NCI-H1417 (cell line): ENCODE results near the gene RBM22.

Experiments used
- DNase-seq, 3 experiments: peaks; one replicate each; lab custom pipeline; 2025; lab: John Stamatoyannopoulos, UW

Gene RBM22

DNA sequence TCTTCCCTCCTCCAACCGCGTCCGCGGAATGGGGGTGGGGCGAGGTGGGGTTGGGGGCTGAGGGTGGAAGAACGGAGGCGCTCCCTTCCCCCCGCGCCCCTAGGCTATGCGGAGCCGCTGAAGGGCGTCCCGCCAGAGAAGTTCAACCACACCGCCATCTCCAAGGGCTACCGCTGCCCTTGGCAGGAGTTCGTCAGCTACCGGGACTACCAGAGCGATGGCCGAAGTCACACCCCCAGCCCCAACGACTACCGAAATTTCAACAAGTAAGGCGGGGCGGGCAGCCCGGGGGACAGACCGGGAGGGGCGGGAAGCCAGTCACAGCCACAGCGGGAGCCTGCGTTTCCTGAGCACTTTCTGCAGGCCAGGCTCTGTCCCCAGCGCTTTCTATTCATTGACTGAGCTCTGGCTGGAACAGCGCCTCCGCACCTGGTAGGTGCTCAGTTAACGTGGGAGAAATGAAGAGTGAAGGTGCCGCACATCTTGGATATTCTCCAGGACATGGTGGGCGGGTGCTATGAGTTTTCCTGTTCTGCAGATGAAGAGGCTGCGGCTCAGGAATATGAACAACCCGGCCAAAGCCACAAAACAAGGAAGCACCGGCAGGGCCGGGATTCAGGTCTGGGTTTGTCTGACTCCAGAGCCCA lies 28.5 kb downstream of the RBM22 start:
- DNase-seq = no peak

DNA sequence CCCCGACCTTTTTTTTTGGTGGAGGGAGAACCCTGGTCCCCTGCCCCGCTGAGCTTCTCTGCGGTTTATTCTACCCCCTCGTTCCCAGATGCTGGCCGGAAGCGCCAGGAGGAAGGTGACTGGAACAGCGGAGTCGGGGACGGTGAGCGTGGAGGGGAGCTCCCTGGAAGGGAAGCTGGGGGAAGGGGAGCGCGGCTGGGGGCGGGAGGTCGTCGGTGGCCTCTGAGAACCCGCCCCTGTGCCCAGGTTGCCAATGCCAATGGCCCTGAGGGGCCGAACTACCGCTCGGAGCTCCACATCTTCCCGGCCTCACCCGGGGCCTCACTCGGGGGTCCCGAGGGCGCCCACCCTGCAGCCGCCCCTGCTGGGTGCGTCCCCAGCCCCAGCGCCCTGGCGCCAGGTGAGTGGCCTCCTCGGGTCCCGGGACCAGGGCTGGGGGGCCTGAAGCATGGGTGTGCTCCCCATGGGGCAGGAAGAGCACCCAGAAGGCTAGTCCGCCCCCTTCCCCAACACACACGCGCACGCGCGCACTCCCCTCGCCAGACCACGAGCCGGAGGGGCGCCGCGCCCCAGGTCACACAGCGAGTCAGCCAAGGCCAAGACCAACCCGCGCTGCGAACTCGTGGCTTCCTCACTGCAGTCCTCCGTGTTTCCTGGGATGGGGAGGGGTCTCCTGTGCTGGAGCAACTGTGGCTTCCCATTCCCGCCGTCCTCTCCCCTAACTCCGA lies 29.2 kb downstream of the RBM22 start:
- no peak for DNase-seq

DNA sequence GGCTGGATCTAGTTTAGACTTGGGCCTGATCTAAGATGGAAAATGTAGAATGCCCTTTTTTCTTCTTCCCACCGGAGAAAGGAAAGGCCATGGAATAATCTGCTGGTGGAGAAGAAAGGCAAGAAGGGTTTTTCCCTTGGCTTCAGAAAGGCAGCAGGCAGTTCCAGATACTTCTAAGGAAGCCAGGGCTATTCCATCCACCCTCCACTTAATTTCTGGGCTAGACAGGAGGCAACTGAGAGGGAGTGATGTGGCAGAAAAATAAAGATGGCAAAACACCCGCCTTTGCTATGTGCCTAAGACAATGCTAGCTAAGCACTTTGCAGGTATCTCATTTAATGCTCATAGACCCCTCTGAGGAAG lies 29.9 kb downstream of the RBM22 start:
- no peak for DNase-seq

DNA sequence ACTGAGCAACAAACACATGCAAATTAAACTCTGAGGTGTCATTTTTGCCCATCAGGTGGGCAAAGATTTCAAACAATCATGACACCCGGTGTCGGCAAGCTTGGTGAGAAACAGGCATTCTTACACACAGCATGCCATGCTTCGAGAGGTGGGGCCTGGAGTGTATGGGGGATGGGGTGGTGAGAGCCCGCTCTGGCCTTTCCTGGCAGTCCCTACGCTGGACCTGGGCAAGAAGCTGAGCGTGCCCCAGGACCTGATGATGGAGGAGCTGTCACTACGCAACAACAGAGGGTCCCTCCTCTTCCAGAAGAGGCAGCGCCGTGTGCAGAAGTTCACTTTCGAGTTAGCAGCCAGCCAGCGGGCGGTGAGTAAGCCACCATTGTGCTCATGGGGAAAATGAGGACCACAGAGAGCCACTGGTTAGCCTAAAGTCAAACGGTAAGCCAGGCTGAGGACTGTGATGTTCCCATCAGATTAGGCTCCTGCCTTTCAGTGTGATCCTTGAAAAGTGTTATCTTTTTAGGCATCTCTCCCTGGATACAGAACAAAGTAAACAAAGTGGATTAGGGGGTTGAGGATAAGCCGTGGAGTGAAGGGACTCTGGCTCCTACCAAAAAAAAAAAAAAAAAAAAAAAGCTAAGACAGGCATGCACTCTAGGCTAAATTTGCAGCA lies 30.5 kb downstream of the RBM22 start:
- DNase-seq = no peak

DNA sequence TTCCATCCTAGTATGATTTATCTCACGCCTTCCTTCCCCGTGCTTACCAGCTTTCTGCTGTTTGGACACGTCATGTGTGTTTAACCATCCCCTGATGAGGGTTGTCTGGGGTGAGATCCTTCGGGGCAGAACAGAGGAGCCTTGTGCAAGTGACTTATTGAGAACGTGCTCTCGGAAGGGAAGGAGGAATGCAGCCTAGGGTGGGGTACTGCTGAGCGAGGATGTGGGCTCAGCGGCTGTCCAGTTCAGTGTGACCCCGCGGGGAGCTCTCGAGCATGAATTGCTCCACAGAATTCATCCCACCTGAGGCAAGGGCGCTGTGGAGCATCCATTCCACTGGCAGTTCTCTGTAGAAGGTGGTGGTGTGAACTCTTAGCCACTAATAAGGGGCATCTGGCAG lies 35.8 kb downstream of the RBM22 start:
- no peak for DNase-seq

DNA sequence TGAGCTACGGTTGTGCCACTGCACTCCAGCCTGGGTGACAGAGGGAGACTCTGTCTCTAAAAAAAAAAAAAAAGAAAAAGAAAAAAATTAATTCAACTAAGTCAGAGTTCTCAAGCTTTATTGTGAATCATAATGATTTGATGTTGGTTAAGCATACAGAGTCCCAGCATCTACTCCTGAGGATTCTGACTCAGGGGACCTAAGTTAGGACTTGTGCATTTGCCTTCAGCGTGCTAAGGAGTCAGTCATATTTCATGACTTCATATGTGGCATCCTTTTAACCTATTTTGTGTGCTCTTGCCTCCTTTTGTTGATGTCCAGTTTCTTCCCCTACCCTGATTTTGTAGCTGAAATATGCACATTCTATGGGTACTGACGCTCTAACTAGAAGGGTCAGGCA lies 36.9 kb downstream of the RBM22 start:
- no peak for DNase-seq

DNA sequence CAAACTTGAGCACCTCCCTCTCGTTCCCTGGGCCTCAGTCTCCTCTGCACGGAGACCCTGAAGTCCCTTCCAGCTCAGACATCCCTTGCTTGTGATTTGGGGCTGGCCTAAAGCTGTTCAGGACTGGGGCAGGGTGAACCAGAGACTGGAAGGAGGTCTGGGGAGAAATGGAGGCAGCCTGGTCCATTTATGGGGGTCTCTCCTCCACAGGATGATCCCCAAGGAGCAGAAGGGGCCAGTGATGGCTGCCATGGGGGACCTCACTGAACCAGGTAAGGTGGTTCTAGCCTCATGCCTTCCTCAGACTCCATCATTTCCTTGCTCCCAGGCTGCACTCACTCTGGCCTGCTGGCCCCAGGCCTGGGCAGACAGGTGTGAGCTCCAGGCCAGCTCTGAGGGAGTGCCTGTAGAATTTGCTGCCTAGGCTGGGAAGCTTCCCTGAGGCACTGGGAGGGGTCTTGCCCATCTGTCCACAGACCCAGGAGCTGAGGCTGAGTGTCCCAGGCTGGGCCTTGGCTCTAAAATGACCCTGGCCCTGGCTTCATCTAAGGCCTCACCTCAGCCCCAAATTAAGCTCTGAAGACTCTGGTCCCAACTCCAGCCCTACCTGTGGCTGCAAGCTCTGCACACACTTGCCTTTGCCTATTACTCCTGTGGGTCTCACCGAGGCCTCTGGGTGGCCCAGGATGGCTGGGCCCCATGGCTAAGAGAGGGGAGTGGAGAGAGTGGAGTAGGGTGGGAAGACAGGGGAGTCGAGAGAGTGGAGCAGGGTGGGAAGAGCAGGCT lies 37.9 kb downstream of the RBM22 start:
- no peak for DNase-seq

DNA sequence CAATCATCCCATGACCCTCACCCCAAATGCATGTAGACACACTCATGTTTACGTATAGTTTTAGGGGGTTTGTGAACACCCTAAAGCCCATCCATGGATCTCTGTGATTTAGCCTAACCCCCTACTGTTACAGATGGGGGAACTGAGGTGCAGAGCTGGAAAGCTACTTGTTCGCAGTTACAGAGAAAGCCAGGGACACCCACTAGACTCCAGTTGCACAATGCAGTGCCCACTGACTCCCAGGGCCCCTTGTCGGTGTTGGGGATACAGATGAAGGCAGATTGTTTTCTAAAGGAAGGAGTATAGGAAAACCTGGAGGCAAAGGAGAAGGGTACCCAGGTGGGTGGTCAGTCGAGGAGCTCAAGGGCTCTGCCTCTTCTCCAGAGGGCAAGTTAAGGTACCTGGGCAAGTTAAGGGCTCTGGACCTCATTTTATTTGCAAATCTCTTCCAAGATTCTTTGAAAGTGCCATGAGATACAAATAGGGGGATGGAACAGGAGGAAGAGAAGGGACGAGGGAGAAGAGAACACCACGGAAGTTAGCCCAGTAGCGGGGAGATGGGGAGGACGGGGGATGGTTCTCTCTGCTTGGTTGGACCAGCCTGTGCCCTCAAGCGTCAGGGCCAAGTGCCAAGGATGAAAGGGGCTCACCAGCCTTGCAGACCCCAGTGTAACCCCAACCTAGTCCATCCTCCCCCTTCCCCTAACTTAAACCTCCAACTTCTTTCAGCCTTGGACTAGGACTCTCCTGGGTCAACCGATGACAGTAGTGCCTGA lies 38.9 kb downstream of the RBM22 start:
- no peak for DNase-seq

DNA sequence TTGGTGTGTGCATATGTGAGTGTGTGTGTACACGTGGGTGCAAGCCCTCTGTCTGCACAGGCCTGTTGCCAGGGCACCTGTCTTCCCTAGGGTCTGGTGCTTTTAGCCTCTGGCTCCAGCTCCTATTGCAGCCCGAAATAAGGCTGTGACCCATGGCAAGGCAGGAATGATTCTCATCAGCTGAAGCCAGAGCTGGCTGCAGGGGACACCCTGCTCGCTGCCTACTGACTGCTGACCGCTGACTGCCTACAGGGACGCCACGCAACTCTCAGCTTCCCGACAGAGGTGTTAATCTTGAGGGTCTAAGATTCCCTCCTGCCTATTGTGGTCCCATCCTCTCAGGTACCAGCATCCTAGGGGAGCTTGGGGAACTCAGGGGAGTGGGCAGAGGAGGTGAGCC lies 39.8 kb downstream of the RBM22 start, which contains the start of gene MYOZ3:
MYOZ3 (plus strand) TSS at position 166 of the 400 bp plus-strand sequence. CDS start 1,691 bp downstream, outside the sequence.
- no peak for DNase-seq

DNA sequence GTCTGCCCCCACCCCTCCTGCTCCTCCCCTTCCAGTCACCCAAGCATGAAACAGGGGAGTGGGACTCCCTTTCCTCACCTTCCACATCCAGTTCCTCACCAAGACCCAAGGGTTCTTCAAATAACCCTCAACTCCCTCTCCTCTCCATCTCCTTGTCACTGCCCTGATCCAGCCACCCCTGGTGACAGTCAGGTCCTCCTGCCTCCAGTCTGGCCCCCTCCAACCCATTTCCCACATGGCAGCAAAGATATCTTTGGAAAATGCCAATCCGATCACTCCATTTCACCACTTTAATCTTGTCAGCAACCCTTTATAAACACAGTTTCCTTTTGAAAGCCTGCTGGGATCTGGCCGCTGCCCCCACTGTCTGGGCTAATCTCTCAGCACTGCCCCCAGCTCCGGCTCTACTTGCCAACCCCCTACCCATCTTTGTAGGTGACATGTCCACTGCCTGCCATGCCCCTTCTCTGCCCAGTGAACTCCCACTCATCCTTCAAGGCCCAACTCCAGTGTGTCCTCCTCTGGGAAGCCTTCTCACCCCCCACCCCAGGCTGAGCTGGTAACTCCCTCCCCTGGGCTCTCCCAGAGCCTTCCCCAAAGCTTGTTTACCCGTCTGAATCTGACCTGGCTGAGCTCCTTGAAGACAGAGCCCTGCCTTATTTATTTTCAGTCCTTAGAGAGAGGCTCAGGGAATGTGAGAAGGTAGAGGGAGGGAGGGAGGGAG lies 40.6 kb downstream of the RBM22 start:
- DNase-seq = no peak

DNA sequence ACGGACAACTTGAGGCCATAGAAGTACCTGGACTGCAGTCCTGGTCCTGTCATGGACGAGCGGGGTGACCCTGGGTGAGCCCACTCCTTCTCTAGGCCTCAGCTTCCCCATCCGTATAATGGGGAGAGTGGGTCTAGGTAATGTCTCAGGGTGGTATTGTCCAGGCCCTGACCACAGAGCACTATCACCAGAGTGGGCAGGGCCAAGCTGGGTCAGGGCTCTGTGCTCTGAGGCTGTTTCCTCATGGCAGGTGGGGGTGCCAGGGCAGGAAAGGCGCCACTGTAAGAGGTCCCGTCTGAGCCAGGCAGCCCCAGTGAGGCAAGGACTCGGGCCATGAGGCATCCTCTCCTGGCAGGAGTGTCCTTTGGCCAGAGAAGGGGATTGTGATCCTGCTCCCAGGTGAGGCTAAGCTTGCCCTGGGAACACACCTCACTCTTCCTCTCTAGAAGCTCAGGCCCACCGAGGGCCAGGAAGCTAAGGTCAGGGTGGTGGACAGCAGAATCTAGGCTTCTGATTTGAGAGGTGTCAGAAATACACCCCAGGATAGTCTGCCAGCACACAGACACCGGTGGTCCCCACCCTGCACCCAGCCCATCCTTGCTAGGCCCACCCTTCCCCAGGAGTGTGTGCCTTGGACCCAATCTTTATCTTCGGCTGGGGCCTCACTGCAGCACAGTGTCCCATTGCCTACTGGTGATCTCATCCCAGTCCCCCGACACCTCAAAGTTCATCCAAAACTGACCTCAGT lies 41.3 kb downstream of the RBM22 start:
- no peak for DNase-seq

DNA sequence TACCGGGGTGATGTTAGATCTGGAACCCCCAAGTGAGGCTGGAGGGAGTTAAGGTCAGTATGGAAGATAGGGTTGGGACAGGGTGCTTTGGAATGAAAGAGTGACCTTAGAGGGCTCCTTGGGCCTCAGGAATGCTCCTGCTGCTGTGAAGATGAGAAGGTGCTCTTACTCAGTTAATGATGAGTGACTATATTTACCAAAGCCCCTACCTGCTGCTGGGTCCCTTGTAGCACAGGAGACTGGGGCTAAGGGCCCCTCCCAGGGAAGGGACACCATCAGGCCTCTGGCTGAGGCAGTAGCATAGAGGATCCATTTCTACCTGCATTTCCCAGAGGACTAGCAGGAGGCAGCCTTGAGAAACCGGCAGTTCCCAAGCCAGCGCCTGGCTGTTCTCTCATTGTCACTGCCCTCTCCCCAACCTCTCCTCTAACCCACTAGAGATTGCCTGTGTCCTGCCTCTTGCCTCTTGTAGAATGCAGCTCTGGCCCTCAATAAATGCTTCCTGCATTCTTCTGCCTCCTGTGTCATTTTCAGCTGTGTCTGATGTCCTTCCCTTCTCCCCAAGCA lies 42.1 kb downstream of the RBM22 start:
- no peak for DNase-seq

DNA sequence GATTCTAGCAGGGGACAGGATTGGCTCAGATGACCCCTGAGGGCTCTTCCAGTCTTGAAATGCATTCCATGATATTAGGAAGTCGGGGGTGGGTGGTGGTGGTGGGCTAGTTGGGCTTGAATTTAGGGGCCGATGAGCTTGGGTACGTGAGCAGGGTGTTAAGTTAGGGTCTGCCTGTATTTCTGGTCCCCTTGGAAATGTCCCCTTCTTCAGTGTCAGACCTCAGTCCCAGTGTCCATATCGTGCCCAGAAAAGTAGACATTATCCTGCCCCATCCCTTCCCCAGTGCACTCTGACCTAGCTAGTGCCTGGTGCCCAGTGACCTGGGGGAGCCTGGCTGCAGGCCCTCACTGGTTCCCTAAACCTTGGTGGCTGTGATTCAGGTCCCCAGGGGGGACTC lies 42.7 kb downstream of the RBM22 start:
- no peak for DNase-seq

DNA sequence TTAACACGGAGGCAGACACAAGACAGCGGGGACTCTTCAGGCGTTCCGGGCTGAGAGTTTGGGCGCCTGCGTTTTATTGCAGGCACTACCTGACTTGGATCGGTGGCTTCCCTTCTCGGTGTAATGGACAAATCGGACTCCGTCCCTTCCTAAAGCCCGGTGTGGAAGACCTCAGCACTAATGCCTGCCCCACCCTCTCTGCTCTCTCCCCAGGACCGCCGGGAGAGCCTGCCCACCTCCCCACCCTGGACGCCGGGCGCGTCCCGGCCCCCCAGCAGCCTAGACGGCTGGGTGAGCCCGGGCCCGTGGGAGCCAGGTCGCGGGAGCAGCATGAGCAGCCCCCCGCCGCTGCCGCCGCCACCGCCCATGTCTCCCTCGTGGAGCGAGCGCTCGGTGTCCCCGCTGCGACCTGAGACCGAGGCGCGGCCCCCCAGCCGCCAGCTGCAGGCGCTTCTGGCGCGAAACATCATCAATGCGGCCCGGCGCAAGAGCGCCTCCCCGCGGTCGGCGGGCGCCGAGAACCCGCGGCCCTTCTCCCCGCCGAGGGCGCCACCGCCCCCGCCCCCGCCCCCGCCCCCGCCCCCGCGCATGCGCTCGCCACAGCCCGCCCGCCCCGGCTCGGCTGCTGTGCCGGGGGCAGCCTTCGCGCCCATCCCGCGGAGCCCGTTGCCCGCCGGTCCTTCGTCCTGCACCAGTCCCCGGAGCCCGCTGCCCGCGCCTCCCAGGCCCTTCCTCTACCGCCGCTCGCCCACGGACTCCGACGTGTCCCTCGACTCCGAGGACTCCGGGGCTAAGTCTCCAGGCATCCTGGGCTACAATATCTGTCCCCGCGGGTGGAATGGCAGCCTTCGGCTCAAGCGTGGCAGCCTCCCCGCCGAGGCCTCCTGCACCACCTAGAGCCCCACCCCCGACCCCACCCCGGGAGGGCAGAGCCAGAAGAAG lies 44.4 kb downstream of the RBM22 start:
- peak; percentile 76 to 78 (median 77) for DNase-seq

DNA sequence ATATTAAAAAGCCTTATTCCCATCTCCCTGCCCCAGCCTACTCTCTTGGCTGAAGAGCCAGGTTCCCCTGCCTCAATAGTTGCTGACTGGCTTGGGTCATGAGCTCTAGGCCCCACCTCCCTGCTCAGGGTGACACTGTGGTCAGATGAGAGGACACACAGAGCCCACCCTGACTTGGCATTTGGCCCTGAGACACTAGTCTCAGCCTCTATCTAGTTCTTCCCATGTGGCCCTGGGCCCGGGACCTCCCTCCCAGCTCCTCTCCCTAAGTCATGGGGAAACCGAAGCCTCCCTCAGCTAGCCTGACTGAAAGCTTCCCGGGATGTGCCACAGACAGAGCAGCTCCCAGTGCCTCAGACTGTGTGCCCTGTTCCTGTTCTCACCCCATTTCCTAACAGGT lies 45.6 kb downstream of the RBM22 start:
- DNase-seq = no peak

DNA sequence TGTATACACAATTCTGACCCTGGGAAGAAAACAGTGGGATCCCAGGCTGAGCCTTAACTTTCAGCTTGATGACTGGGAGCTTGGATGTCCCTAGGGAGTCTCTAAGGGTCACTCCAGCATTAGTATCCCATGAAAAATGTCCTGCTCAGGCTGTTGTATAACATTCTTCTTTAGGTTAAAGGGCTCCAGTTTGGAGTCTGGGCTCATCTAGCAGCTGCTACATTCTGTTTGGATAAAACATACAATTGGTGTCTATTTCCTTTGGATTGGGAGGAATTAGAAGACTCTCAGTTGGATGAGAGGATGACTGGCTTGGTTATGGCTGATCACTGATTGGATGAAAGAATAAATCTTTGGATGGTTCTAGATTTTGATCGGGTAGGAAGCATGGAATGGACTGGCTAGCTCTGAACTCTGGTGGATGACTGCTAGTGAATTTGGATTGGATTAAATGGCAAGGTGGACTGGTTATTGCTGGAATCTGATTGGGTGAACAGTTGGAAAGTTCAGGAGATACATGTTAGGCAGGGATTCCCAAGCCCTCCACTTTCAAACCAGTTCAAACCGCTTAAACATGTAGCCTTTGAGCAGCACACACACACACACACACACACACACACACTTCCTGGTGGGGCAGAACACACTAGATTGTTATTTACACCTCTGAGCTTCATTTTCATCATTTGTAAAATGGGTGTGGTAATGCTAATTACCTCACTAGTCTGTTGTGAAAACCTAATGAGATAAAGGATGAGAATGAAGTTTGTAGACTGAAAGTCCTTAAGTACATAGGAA lies 46.9 kb downstream of the RBM22 start:
- DNase-seq = no peak

DNA sequence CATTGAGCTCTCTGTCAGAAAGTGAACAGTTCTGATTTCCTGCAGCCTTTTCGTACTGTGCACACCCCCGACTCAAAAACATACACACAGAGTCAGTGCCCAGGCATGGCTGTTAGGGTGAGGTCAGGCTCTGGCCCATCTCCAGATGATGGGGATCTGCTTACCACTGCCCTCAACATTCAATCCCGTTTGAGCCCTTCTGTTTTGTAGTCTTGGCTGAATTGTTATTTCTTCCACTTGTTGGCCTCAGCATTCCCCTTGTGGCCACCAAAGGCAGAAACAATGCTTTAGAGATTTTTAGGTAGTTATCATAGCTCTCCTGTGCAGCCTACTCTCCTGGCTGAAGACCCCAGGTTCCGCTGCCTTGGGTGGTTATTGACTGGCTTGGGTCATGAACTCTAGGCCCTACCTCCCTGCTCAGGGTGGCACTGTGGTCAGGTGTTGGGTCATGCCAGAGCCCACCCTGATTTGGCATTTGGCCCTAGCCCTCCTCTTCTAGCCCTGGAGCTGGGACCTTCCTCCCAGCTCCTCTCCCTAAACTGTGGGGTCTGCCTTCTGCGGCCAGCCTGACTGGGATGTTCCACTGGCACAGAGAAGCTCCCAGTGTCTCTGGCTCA lies 47.6 kb downstream of the RBM22 start:
- no peak for DNase-seq
